GM18867 (cell line): ENCODE data around the gene RCOR1.
"Not testable (repeated sequence)": the region's sequence is repeated elsewhere in the genome, so short reads cannot be mapped to it uniquely, and the experiment has no call there.

Experiments used
- ATAC-seq: cut with Tn5 transposase; IDR thresholded peaks from one replicate; pipeline ENCODE4 v1.9.1; 2021; ENCODE audit warnings: mild to moderate bottlenecking, moderate library complexity; ENCODE audit not compliant: unreplicated experiment

The RCOR1 gene

DNA sequence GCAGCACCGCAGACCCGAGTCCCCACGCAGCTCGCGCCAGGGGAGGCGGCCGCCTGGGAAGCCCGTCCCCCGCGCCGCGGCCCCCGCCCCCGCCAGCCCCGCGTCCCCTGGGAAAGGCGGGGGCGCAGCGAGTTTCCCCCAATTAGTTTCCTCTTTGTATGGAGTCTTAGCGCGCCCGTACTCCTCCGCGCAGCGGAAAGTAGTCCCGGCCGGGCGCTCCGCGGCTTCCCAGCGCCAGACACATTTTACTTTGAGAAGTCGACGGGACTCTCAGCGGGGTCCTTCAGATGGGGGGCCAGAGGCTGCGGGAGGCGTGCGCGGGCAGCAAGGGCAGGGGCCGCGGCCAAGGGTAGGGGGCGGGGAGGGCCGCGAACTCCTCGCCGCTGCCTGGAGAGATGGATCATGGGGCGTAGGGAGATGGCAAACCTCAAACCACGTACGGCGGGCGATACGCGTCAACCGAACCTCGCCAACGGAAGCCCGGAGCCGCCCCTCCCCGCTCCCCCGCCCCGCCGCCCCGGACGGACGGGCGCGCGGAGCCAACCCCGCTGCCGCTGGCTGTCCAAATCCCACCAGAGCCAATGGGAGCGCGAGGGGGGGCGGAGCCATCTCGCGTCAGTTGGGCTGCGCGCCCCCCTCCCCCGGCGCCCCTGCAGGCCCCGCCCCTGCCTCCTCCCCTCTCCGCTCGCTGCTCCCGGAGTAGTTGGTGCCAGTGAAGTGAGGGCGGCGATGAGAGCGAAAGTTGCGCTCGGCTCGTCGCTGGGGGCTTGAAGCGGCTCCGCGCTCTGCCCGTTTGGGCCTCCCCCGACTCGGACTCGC lies at the start of gene RCOR1:
Gene RCOR1, plus strand, starts transcription at position 706 of the 819 bp plus-strand sequence. CDS start 238 bp downstream, outside the sequence.
- peak; percentile 74 for ATAC-seq

DNA sequence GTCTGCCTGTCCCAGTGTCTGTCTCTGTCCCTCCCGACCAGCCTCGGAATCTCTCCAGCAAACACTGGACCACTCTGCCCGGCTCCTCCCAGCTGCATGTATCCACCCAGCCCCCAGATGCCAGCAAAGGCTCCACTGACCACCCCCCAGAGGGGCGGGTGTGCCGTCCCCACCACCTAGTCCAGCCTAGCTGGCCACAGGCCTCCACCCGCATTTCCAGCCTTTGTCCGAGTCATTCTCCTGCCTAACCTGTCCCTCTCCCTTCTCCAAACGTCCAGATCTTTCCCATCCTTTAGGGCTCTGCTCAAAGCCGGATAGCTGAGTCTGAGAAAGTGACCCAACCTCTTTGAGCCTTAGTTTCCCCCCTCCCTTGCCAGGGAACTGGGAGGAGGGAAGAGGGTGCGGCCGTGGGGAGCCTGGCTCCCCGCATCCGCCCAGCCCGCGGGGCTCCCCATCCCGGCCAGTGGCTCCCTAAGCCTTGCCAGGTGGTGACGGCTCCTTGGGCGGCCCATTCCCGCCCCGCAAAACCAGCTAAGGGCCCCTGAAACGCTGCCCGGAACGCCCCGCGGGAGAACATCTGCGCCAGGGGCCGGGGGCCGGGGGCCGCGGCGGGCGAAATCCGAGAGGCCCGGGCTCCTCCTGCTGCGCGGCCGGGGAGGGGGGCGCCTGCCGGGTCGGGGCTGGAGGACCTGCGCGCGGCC lies 48.3 kb upstream of the RCOR1 start:
- no peak for ATAC-seq

DNA sequence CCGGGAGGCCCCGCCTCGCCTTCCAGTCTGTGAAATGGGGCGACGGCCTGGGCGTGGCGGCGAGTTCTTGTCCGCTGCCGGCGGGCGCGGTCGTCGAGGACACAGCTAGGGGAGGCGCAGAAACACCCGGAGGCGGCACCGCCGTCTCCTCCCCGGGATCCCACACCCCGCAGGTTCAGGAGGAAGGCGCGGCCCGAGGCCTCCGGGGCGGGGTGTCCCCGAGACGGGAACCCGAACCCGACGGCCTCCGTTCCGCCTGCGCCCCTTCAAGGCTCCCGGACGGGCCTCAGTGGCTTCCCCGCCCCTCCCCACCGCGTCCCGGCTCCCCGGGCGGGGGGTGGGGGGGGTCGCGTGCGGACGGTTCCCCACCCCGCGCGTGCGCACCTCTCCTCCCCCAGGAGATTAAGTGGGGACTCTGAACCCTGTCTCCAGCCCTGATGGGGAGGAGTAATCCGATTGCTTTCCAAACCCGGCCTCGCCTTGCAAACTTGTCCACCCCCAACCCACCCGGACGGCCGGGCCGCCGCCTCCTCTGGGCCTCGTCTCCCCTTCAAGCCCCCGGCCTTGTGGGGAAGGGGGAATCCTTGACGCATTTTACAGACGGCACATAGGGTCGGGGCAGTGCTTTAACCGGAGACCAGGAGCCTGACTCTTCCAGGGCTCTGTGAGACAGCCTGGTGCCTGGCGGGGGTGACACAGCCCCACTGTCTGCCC lies 47.5 kb upstream of the RCOR1 start:
- no peak for ATAC-seq

DNA sequence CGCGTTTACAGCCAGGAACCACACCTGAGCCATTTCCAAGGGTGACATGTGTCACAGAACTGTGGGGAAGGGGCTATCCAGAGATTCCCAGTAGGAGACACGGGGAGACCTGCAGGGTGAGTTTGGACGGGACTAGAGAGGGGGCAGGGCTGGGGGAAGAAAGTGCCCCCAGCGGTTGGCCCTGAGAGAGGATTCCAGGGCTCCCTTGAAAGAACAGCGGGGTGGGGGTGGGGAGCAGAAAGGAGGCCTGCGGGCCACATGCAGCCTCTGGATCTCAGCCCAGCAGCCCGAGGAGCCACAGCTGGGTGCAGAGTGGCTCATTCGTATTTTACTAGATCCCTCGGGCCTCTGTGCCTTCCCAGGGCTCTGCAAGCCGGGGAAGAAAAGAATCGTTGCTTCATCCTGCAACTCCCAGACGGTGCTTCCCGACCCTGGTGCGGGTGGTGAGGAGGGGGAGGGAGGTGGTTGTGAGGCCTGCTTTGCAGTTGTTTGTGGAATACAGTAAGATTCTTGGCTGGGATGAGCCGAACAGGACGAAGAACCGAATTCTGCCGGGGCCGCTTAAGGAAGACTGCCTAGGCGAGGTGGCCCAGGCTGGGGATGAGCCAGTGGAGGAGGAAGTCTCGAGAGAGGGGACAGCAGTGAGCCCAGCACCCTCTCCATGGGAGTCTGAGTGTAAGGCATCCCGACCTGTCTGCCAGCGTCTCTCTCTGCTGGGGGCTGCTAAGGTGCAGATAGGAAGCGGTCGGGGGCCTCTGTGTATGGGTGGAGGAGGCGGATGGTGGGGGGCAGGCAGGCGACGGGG lies 46.8 kb upstream of the RCOR1 start:
- ATAC-seq = no peak

DNA sequence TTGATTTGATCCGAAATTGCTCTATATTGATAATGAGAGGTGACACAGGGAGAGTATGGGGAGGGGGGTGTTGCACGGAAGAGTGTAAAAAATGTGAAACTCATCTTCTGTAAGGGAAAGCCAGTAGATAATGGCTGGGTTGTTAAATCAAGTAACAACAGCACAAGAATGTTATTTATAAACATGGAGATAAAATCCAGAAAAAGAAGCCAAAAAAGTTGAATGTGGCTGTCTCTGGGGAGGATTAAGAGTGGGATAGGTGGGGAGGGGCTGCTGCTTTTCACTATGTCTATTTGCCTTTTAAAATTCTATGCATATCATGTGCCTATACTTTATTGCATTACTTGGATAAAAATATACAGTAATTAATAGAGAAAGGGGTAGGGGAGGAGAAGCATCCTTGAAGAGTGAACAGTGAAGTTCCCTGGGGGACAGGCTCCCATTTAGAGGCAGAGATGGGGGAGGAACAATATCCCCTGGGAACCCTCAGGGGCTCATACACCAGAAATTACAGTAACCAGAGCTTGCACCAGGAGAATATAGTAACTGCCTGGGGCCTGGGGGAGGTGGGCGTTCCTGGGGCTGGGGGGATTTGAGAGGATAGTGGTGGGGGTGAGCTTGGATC lies 43.7 kb upstream of the RCOR1 start:
- ATAC-seq = no peak

DNA sequence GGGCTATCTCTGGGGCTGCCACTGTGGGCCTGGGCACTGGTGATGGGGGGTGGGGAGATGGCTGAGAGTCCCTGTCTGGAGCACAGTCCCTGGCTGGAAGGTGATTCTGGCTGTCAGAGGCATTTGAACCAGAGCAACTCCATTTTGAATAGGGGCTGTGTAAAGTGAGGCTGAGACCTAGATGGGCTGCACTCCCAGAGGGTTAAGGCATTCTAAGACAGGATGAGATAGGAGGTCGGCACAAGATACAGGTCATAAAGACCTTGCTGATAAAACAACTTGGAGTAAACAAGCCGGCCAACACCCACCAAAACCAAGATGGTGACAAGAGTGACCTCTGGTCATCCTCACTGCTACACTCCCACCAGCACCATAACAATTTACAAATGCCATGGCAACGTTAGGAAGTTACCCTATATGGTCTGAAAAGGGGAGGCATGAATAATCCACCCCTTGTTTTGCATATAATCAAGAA lies 41.5 kb upstream of the RCOR1 start:
- ATAC-seq = not testable (repeated sequence)

DNA sequence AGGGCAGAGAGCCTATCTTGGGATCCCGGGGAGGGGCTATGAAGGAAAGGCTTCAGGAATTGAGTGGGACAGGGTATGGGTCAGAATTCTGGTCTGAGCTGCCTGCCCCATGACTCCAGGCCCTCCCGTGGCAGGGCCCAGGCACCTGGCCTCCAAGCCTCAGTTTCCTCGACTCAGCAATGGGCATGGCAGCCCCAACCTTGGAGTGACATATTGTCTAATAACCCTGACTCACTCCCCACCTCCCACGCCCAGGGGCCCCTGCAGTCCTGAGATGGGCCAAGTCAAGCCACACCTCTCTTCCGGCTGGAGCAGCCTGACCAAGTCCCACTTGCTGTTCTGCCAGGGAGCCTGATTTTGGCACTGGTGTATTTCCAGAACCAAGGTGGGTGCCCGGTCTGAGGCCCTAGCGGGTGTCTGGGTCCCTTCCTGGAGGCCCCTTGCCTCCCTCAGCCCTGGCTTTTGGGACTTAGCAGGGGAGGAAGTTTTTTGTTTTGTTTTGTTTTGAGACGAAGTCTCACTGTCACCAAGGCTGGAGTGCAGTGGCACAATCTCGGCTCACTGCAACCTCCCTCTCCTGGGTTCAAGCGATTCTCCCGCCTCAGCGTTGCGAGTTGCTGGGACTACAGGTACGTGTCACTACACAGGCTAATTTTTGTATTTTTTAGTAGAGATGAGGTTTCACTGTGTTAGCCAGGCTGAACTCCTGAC lies 40.3 kb upstream of the RCOR1 start:
- ATAC-seq = no peak

DNA sequence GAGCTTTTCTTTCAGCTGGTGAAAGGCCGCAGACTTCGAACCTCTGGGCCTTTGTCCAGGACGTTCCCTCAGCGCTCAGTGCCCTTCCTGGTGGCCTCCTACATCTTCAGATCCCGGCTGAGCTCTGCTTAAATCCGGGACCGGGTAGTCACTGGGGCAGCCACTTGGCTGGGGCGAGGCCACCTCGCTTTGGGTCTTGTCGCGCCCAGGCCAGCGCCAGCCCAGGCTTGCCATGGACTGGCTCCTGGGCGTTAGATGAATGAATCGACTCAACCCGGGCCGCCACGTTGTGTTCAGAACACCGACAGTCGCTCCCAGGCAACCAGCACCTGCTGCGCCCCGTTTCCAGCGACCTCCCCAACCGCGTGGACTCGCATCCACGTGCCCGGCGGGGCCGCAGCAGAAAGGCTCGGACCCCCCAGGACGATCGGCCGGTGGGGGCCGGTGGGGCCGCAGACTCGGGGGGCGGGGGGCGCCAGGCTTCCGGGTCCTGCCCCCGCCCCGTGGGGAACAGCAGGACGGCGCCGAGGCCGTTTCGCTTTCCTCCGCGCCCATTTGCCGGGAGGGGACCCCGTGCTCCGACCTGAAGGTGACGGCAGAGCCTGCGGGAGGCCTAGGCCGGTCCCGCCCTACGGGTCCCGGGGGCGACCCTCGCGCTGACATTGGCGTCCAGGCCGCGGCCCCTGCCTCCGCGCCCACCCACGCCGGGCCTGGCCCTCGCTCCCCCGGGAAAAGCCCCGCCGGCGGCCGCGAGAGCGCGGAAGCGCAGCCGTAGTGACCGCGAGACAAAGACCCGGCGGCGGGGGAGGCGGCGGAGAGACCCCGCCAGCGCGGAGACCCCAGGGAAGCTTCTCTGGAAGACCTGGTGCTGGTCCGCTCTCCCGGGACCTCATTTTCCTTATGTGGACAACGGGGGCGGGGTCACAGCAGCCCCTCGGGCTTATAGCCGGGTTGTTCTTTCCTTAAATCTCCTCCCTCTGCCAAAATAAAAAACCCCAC lies 37.3 kb upstream of the RCOR1 start:
- no peak for ATAC-seq

DNA sequence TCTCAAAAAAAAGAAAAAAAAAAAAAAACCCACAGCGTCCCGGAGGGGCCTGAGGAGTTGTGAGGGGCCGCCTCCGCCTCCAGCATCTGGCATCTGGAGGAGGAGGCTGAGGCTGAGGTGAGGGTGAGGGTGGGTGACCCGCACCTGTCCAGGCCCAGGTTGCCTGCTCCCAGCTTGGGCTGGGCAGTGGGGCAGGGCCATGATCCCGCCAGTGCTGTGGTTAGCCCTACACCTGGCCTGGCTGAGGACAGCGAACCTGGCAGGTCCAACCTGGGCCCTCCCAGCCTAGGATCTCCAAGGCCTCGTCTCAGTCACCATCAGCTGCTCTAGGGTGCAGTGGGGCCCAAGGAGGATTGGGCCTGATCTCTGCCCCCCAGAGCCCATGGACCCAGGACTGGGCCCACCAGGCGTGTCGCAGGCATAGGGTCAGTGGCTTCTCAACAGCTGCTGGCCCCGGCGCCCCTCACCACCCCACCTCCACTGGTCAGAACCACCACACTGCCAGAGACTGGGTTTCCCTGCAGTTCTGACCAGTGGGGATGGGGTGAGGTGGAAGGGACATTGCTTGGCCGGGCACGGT lies 36.3 kb upstream of the RCOR1 start:
- no peak for ATAC-seq

DNA sequence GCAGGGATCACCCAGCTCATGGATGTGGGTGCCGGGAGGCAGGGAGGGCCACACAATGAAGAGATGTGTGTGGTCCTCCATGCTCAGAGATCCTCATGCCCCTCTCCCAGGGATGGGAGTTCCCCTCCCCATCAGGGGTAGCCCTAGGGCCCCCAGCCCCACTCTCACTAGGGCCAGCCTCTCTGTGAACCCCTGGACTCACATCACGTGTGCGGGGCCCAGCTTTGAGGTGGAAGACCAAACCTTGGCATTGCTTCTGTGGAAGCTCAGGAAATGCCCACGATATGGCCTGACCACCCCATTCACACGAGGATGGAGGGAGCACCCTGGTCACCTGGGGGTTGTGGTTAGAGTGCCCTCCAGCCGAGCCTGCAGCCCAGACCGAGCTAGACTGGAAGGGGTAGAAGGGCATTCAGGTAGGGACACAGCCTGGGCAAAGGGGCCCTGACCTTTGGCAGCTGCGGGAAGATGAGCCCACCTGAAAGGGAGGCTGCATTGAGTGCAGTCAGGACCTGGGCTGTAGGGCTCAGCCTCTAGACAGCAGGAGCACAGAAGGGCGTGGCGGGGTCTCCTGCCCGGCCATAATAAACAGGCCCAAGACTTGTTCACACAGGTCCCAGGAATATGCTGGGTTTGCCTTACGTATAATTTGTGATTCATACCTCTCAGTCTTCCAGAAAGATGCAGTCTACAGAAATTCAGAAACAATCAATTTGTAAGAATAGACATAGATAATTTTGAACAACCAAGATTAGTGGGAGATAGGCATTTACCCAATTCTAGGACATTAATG lies 34.8 kb upstream of the RCOR1 start:
- ATAC-seq = no peak

DNA sequence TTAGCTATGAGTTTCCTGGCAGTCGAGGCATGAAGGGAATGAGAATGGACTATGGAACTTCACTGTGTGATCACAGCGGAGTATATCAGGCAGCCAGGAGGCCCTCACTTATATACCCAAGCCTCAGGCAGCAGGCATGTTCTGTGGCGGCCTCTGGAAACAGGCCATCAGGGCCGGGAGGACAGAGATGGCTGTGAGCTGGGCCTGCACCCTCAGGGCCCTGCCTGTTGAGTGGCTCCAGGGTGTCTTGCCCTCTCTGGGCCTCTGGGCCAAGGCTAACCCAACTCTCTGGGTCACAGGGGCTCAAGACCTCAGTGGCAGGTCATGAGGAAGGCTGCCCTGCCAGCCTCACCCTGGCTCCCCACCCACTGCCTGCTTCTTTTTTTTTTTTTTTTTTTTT lies 33.9 kb upstream of the RCOR1 start:
- ATAC-seq = no peak

DNA sequence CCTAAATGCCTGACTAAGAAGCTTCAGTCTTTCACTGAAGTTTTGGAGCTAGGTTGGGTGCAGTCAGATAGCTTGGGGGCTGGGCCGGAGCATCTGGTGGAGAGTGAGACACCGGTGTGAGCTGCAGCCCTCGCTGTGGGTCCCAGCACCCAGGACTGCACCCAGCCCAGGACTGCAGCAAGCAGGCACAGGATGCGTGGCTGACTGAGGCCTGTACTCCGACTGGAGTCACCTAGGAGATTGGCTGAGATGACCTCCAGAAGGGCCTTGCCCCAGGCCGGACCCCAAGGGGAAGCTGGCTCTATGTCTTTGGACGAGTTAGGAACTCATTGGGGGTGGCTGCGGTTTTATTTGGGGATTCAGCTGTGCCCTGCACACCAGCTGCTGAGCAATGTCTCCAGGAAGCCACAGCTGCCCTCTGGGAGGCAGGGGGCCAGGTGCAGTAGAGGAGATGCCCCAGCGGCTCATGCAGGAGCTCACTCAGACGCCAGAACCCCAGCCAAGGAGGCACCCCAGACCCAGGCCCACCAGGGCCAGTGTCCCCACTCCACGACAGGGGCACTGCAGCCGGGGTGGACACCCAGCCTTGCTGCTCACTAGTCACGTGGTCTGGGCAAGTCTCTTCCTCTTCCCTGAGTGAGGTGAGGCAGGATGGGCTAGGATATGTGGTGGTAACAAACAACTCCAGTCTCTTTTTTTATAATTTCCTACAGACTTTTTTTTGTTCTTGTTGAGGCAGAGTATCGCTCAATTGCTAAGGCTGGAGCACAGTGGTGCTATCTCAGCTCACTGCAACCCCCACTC lies 31.8 kb upstream of the RCOR1 start:
- ATAC-seq = no peak

DNA sequence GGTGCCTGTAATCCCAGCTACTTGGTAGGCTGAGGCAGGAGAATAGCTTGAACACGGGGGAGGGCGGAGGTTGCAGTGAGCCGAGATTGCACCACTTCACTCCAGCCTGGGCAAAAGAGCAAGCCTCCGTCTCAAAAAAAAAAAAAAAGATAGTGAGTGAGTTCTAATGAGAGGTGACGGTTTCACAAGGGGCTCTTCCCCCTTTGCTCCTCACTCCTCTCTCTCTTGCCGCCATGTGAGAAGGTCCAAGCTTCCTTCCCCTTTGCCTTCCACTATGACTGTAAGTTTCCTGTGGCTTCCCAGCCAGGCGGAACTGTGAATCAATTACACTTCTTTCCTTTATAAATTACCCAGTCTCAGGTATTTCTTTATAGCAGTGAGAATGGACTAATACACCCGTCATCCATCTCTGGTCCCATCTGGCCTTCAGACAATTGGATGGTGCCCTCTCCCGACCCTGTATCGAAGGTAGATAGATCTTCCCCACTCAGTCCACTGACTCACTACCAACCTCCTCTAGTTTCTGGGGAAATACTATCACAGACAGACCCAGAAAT lies 27.0 kb upstream of the RCOR1 start:
- ATAC-seq = peak; percentile 54

DNA sequence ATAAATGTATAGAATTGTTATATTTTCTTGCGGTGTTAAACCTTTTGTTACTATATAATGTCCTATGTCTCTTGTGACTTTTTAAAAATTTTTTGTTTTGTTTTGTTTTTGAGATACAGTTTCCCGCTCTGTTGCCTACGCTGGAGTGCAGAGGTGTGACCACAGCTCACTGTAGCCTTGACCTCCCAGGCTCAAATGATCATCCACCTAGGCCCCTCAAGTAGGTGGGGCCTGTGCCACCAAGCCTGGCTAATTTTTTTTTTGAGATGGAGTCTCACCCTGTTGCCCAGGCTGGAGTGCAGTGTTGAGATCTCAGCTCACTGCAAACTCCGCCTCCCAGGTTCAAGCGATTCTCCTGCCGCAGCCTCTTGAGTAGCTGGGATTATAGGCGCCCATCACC lies 26.5 kb upstream of the RCOR1 start:
- ATAC-seq = peak; percentile 39

DNA sequence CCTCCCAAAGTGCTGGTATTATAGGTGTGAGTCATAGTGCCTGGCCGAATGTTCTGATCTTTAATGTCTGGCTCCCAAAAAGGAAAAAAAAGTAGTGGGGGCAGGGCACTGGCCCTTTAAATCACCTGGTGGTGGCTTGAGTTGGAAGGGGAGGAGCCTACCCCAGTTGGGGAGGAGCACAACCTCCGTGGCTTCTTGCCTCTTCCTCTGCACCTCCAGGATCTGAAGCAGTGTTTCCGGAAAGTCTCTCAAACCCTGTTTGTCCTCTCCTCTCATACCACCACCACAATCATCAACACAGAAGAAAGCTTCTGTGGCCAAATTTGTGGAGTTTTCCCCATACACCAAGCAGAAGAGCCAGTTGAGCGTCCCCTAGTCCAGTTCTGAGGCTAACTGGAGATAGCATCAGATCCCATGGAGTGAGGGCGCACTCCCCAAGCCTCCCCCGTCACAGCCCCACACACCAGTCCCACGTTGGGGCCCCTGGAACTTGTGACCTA lies 24.3 kb upstream of the RCOR1 start:
- no peak for ATAC-seq
